Thyroid gland (tissue), 4 donors: ENCODE data around the gene HP1BP3.

Source experiments
- POLR2A ChIP-seq, 2 donors: fragments of 450-650 bp; IDR thresholded peaks; one replicate each; pipeline ENCODE4 v1.6.1; 2017; ENCODE audit warnings: antibody characterized with exemption in 2 of 2, mild to moderate bottlenecking in 2 of 2, moderate library complexity in 1 of 2
- TF ChIP-seq, protein P1 (sequence below), 6 experiments: fragments of 200-600 bp in 3 of 6; fragments of 450-650 bp in 3 of 6; sonication (generic) in 3 of 6; IDR thresholded peaks; one replicate each; pipeline ENCODE4 v1.5.1; 2016 to 2019; ENCODE audit warnings: antibody characterized with exemption in 6 of 6, mild to moderate bottlenecking in 2 of 6, inconsistent platforms in 1 of 6, moderate library complexity in 1 of 6

DNA sequence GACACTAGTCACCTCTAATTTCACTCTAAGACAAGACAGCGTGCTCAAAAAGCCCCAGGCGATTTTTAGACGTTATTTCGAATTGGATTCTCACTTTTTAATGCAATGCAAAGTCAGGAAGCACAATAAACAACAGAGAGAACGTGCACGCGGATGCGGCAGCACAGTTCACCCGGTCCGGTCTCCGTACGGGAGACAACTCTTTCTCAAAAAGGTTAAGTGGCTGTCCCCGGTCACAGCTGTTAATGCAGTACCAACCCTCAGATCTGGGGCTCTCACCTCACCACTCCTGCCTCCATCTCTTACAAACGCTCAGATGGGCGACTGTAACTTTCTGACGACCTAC is 1.2 kb downstream of the HP1BP3 start:
- TF ChIP-seq, protein P1, sequence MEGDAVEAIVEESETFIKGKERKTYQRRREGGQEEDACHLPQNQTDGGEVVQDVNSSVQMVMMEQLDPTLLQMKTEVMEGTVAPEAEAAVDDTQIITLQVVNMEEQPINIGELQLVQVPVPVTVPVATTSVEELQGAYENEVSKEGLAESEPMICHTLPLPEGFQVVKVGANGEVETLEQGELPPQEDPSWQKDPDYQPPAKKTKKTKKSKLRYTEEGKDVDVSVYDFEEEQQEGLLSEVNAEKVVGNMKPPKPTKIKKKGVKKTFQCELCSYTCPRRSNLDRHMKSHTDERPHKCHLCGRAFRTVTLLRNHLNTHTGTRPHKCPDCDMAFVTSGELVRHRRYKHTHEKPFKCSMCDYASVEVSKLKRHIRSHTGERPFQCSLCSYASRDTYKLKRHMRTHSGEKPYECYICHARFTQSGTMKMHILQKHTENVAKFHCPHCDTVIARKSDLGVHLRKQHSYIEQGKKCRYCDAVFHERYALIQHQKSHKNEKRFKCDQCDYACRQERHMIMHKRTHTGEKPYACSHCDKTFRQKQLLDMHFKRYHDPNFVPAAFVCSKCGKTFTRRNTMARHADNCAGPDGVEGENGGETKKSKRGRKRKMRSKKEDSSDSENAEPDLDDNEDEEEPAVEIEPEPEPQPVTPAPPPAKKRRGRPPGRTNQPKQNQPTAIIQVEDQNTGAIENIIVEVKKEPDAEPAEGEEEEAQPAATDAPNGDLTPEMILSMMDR (IDR thresholded peaks at IDR 0.05) = no peak
- TF ChIP-seq POLR2A (IDR thresholded peaks at IDR 0.05) = no peak
